ENCODE results near the gene ERGIC2.
"Not testable (repeated sequence)": the region's sequence is repeated elsewhere in the genome, so short reads cannot be mapped to it uniquely, and the experiment has no call there.

The ERGIC2 gene

GRCh38 chr12:29415111-29415510 is 34.1 kb upstream of the ERGIC2 start:
- Histone ChIP-seq H3K27ac (no peak overlapping the region), H3K9me3 (ENCODE audit: low read depth, low read length) (no peaks in the 10 kb centered on the region), H3K36me3 (ENCODE audit: insufficient read depth, low read length) (no peaks in the 10 kb centered on the region), H3K9ac (ENCODE audit: insufficient read length) (no peak overlapping the region), H3K4me3 (no peak overlapping the region)
- TF ChIP-seq FOXP2 (optimal IDR thresholded peaks at IDR 0.05; ENCODE audit: control extremely low read depth, extremely low read length, insufficient read depth) (no peak), EZH2 (IDR thresholded peaks at IDR 0.05) (no peak), POLR2AphosphoS5 (IDR thresholded peaks at IDR 0.05; ENCODE audit: borderline replicate concordance, low read depth, low read length) (no peak)
- no peak for DNase-seq (ENCODE audit: low read depth, low spot score)

- no peak overlapping the region for H3K9ac ChIP-seq (ENCODE audit: insufficient read length)
- H3K36me3 ChIP-seq (ENCODE audit: insufficient read depth, low read length): no peaks in the 10 kb centered on the region
- no peak for DNase-seq (ENCODE audit: low read depth, low spot score)
- no peaks in the 10 kb centered on the region for H3K9me3 ChIP-seq (ENCODE audit: low read depth, low read length)
- no peak overlapping the region for H3K27ac ChIP-seq
- H3K4me3 ChIP-seq: no peak overlapping the region
- no peak for TF ChIP-seq EZH2 (IDR thresholded peaks at IDR 0.05)
- no peak for TF ChIP-seq FOXP2 (optimal IDR thresholded peaks at IDR 0.05; ENCODE audit: control extremely low read depth, extremely low read length, insufficient read depth)
- TF ChIP-seq POLR2AphosphoS5 (IDR thresholded peaks at IDR 0.05; ENCODE audit: borderline replicate concordance, low read depth, low read length): no peak
Measured at GRCh38 chr12:29414368-29414767, 33.4 kb upstream of the ERGIC2 start.

GRCh38 chr12:29405561-29405960 is 24.6 kb upstream of the ERGIC2 start:
- Histone ChIP-seq H3K4me3 (no peak overlapping the region), H3K27ac (no peak overlapping the region), H3K9ac (ENCODE audit: insufficient read length) (no peak overlapping the region), H3K9me3 (ENCODE audit: low read depth, low read length) (no peaks in the 10 kb centered on the region), H3K36me3 (ENCODE audit: insufficient read depth, low read length) (no peaks in the 10 kb centered on the region)
- no peak for TF ChIP-seq FOXP2 (optimal IDR thresholded peaks at IDR 0.05; ENCODE audit: control extremely low read depth, extremely low read length, insufficient read depth)
- TF ChIP-seq POLR2AphosphoS5 (IDR thresholded peaks at IDR 0.05; ENCODE audit: borderline replicate concordance, low read depth, low read length): no peak
- TF ChIP-seq EZH2 (IDR thresholded peaks at IDR 0.05): no peak
- no peak for DNase-seq (ENCODE audit: low read depth, low spot score)

GRCh38 chr12:29403991-29404390 is 23.0 kb upstream of the ERGIC2 start:
- no peak for DNase-seq (ENCODE audit: low read depth, low spot score)
- Histone ChIP-seq H3K27ac (no peak overlapping the region), H3K4me3 (no peak overlapping the region), H3K9me3 (ENCODE audit: low read depth, low read length) (no peaks in the 10 kb centered on the region), H3K9ac (ENCODE audit: insufficient read length) (no peak overlapping the region), H3K36me3 (ENCODE audit: insufficient read depth, low read length) (no peaks in the 10 kb centered on the region)
- TF ChIP-seq EZH2 (IDR thresholded peaks at IDR 0.05) (no peak), POLR2AphosphoS5 (IDR thresholded peaks at IDR 0.05; ENCODE audit: borderline replicate concordance, low read depth, low read length) (no peak), FOXP2 (optimal IDR thresholded peaks at IDR 0.05; ENCODE audit: control extremely low read depth, extremely low read length, insufficient read depth) (no peak)

GRCh38 chr12:29402437-29402836 is 21.5 kb upstream of the ERGIC2 start:
- Histone ChIP-seq H3K36me3 (ENCODE audit: insufficient read depth, low read length) (no peaks in the 10 kb centered on the region), H3K9me3 (ENCODE audit: low read depth, low read length) (no peaks in the 10 kb centered on the region), H3K9ac (ENCODE audit: insufficient read length) (no peak overlapping the region), H3K4me3 (no peak overlapping the region), H3K27ac (no peak overlapping the region)
- TF ChIP-seq FOXP2 (optimal IDR thresholded peaks at IDR 0.05; ENCODE audit: control extremely low read depth, extremely low read length, insufficient read depth) (no peak), EZH2 (IDR thresholded peaks at IDR 0.05) (no peak), POLR2AphosphoS5 (IDR thresholded peaks at IDR 0.05; ENCODE audit: borderline replicate concordance, low read depth, low read length) (no peak)
- no peak for DNase-seq (ENCODE audit: low read depth, low spot score)

GRCh38 chr12:29398495-29398894 is 17.5 kb upstream of the ERGIC2 start:
- DNase-seq (ENCODE audit: low read depth, low spot score): no peak
- H3K27ac ChIP-seq: no peak overlapping the region
- no peak for TF ChIP-seq EZH2 (IDR thresholded peaks at IDR 0.05)
- no peak for TF ChIP-seq POLR2AphosphoS5 (IDR thresholded peaks at IDR 0.05; ENCODE audit: borderline replicate concordance, low read depth, low read length)
- TF ChIP-seq FOXP2 (optimal IDR thresholded peaks at IDR 0.05; ENCODE audit: control extremely low read depth, extremely low read length, insufficient read depth): no peak
- no peaks in the 10 kb centered on the region for H3K36me3 ChIP-seq (ENCODE audit: insufficient read depth, low read length)
- no peak overlapping the region for H3K4me3 ChIP-seq
- H3K9me3 ChIP-seq (ENCODE audit: low read depth, low read length): no peaks in the 10 kb centered on the region
- no peak overlapping the region for H3K9ac ChIP-seq (ENCODE audit: insufficient read length)

- Histone ChIP-seq H3K9ac (ENCODE audit: insufficient read length) (no peak overlapping the region), H3K9me3 (ENCODE audit: low read depth, low read length) (no peaks in the 10 kb centered on the region), H3K4me3 (no peak overlapping the region), H3K27ac (no peak overlapping the region), H3K36me3 (ENCODE audit: insufficient read depth, low read length) (no peaks in the 10 kb centered on the region)
- no peak for DNase-seq (ENCODE audit: low read depth, low spot score)
- no peak for TF ChIP-seq FOXP2 (optimal IDR thresholded peaks at IDR 0.05; ENCODE audit: control extremely low read depth, extremely low read length, insufficient read depth)
- TF ChIP-seq EZH2 (IDR thresholded peaks at IDR 0.05): no peak
- no peak for TF ChIP-seq POLR2AphosphoS5 (IDR thresholded peaks at IDR 0.05; ENCODE audit: borderline replicate concordance, low read depth, low read length)
Measured at GRCh38 chr12:29396774-29397173, 15.8 kb upstream of the ERGIC2 start.

- TF ChIP-seq POLR2AphosphoS5 (IDR thresholded peaks at IDR 0.05; ENCODE audit: borderline replicate concordance, low read depth, low read length) (no peak), FOXP2 (optimal IDR thresholded peaks at IDR 0.05; ENCODE audit: control extremely low read depth, extremely low read length, insufficient read depth) (no peak), EZH2 (IDR thresholded peaks at IDR 0.05) (no peak)
- Histone ChIP-seq H3K36me3 (ENCODE audit: insufficient read depth, low read length) (no peaks in the 10 kb centered on the region), H3K4me3 (no peak overlapping the region), H3K27ac (no peak overlapping the region), H3K9me3 (ENCODE audit: low read depth, low read length) (no peaks in the 10 kb centered on the region), H3K9ac (ENCODE audit: insufficient read length) (no peak overlapping the region)
- DNase-seq (ENCODE audit: low read depth, low spot score): no peak
Measured at GRCh38 chr12:29395356-29395755, 14.4 kb upstream of the ERGIC2 start.

- not testable (repeated sequence) for H3K4me3 ChIP-seq; DNase-seq (ENCODE audit: low read depth, low spot score); H3K9me3 ChIP-seq (ENCODE audit: low read depth, low read length); H3K27ac ChIP-seq; H3K9ac ChIP-seq (ENCODE audit: insufficient read length); H3K36me3 ChIP-seq (ENCODE audit: insufficient read depth, low read length)
Measured at GRCh38 chr12:29390419-29390818, 9.4 kb upstream of the ERGIC2 start.

All from SK-N-MC (cell line).